OCI-LY7 (cell line): ENCODE measurements around the gene R3HCC1L. TPM values are rescaled to one million over a fixed set of nuclear protein-coding genes. Genes with fewer than 3 reads are reported as not detected.
"Not testable (repeated sequence)": the region's sequence is repeated elsewhere in the genome, so short reads cannot be mapped to it uniquely, and the experiment has no call there.

Source experiments
- BruUV-seq: library from RNA; stranded (reverse); fragments of 400-500 nt; replicated peaks from 2 replicates; lab custom pipeline; 2021; lab: Mats Ljungman, UMichigan
- CTCF ChIA-PET: fragments of 300-600 bp; sonication (Branson Sonifier 250); formaldehyde crosslinking; loops from one replicate; lab custom pipeline; 2022; ENCODE audit warnings: antibody characterized with exemption; ENCODE audit not compliant: unreplicated experiment; lab: Charles Lee
- POLR2A ChIA-PET: fragments of 300-600 bp; sonication (Branson Sonifier 250); formaldehyde crosslinking; loops from one replicate; lab custom pipeline; 2022; ENCODE audit warnings: antibody characterized with exemption; lab: Charles Lee
- DNase-seq: peaks from one replicate; pipeline ENCODE4 v3.0.0-alpha.2; 2015; ENCODE audit warnings: low spot score
- H2AFZ ChIP-seq: fragments of 200-600 bp; sonication (generic), shearing (Covaris generic); 2 replicates; pipeline ENCODE4 v1.6.1; 2014; ENCODE audit warnings: mild to moderate bottlenecking, antibody characterized with exemption, low read length, moderate library complexity
- H3K27ac ChIP-seq: fragments of 200-600 bp; sonication (generic); 2 replicates; pipeline ENCODE4 v1.5.1; 2014; ENCODE audit warnings: mixed run types, low read depth, mild to moderate bottlenecking, moderate library complexity, low read length, inconsistent platforms; ENCODE audit not compliant: poor library complexity, severe bottlenecking
- H3K36me3 ChIP-seq: fragments of 200-600 bp; sonication (generic); 2 replicates; pipeline ENCODE4 v1.6.1; 2014; ENCODE audit warnings: mild to moderate bottlenecking, antibody characterized with exemption, low read length, moderate library complexity, mixed read lengths; ENCODE audit not compliant: insufficient read depth
- H3K4me1 ChIP-seq: fragments of 200-600 bp; sonication (generic); 2 replicates; pipeline ENCODE4 v1.5.1; 2014; ENCODE audit warnings: mild to moderate bottlenecking, low read length; ENCODE audit not compliant: insufficient read depth, poor library complexity, severe bottlenecking
- H3K4me2 ChIP-seq: fragments of 200-600 bp; sonication (generic); 2 replicates; pipeline ENCODE4 v1.6.1; 2014; ENCODE audit warnings: mild to moderate bottlenecking, low read length
- H3K4me3 ChIP-seq: fragments of 200-600 bp; sonication (generic); 2 replicates; pipeline ENCODE4 v1.5.1; 2014; ENCODE audit warnings: mild to moderate bottlenecking, low read depth, low read length; ENCODE audit not compliant: poor library complexity, severe bottlenecking
- H3K79me2 ChIP-seq: fragments of 200-600 bp; sonication (generic); 2 replicates; pipeline ENCODE4 v1.6.1; 2016; ENCODE audit warnings: low read depth, mild to moderate bottlenecking, low read length, moderate library complexity, mixed read lengths; ENCODE audit not compliant: insufficient read depth
- H3K9me2 ChIP-seq: fragments of 200-600 bp; sonication (generic); 2 replicates; pipeline ENCODE4 v1.6.1; 2016; ENCODE audit warnings: mild to moderate bottlenecking, low read length, mixed read lengths; ENCODE audit not compliant: insufficient read depth
- H3K9me3 ChIP-seq: fragments of 200-600 bp; sonication (generic); 2 replicates; pipeline ENCODE4 v1.6.1; 2014; ENCODE audit warnings: mild to moderate bottlenecking, mixed run types, low read length, mixed read lengths
- H4K20me1 ChIP-seq: fragments of 200-600 bp; sonication (generic); 2 replicates; pipeline ENCODE4 v1.6.1; 2014; ENCODE audit warnings: mild to moderate bottlenecking, antibody characterized with exemption, low read length, moderate library complexity, mixed read lengths; ENCODE audit not compliant: insufficient read depth
- CTCF ChIP-seq: fragments of 200-600 bp; sonication (generic); conservative IDR thresholded peaks from 2 replicates; pipeline ENCODE4 v1.5.1; 2014; ENCODE audit warnings: mild to moderate bottlenecking, antibody characterized with exemption, low read length, moderate library complexity, mixed read lengths
- EZH2phosphoT487 ChIP-seq: fragments of 200-600 bp; sonication (generic); IDR thresholded peaks from 2 replicates; pipeline ENCODE4 v1.6.1; 2018; ENCODE audit warnings: low read depth, borderline replicate concordance, mild to moderate bottlenecking, mixed run types, antibody characterized with exemption, low read length, moderate library complexity, mixed read lengths
- intact Hi-C: fragments of 100-400 bp; cut with micrococcal nuclease; formaldehyde crosslinking; loops from one replicate; pipeline ENCODE4 v1.10.0; 2022; ENCODE audit not compliant: unreplicated experiment
- total RNA-seq, 2 experiments: library from RNA; depleted of rRNA in 1 of 2; stranded (reverse); fragments of >200 nt in 1 of 2; shearing (Covaris generic) in 1 of 2; gene quantifications; 2 replicates each; pipeline ENCODE4 v1.2.3, GENCODE V29; 2014 to 2022

Gene R3HCC1L
- total RNA-seq, 2 experiments from 2014 or later, result 38.8 to 42.0 TPM

- intact Hi-C loops, result loop anchor here (10.0 kb wide), 1 partner anchor 257 kb away; no protein-coding TSS in a partner anchor
- Histone ChIP-seq H3K9me2 (no peaks in the 10 kb centered on the region), H4K20me1 (no peaks in the 10 kb centered on the region), H3K4me1 (peaks cover 44% of the 10 kb centered on the region), H3K79me2 (peaks cover 76% of the 10 kb centered on the region; the same call in 1 of the 2 replicates), H3K9me3 (peaks cover 15% of the 10 kb centered on the region), H3K27ac (no peak overlapping the region), H3K36me3 (peaks cover 74% of the 10 kb centered on the region), H2AFZ (no peak overlapping the region), H3K4me3 (no peak overlapping the region), H3K4me2 (no peak overlapping the region)
- ChIA-PET CTCF (no interaction called here), POLR2A (interaction anchor here (0.5 to 2.6 kb wide), 4 partner anchors 10 to 1427 kb away, joined by 3 to 10 read pairs (median 4); no protein-coding TSS in a partner anchor)
- DNase-seq, result no peak
- no TSS peak for BruUV-seq
- TF ChIP-seq CTCF, result no peak
- no peak for TF ChIP-seq EZH2phosphoT487
These were observed 37.6 kb downstream of the R3HCC1L start for GRCh38 chr10:98172073-98172472.

- intact Hi-C loops, result loop anchor here (10.0 kb wide), 1 partner anchor 258 kb away; no protein-coding TSS in a partner anchor
- POLR2A ChIA-PET, result interaction anchor here (0.6 kb wide), 2 partner anchors 133 to 1427 kb away, joined by 3 to 4 read pairs; no protein-coding TSS in a partner anchor
- TF ChIP-seq CTCF (no peak), EZH2phosphoT487 (no peak)
These were observed 38.0 kb downstream of the R3HCC1L start for GRCh38 chr10:98172495-98172894.

GRCh38 chr10:98173260-98173659 lies 38.8 kb downstream of the R3HCC1L start:
- POLR2A ChIA-PET, result no interaction called here
- H3K79me2 ChIP-seq, result peaks cover 87% of the 10 kb centered on the region; the same call in 1 of the 2 replicates
- CTCF ChIA-PET, result no interaction called here
- intact Hi-C loops, result loop anchor here (10.0 kb wide), 1 partner anchor 258 kb away; no protein-coding TSS in a partner anchor
- no peaks in the 10 kb centered on the region for H4K20me1 ChIP-seq
- no peak overlapping the region for H2AFZ ChIP-seq
- no peak overlapping the region for H3K27ac ChIP-seq
- no peak overlapping the region for H3K4me3 ChIP-seq
- DNase-seq, result no peak
- no peak overlapping the region for H3K4me2 ChIP-seq
- H3K4me1 ChIP-seq, result peaks cover 36% of the 10 kb centered on the region
- no peak for TF ChIP-seq CTCF
- no peak for TF ChIP-seq EZH2phosphoT487
- BruUV-seq, result no TSS peak
- H3K9me2 ChIP-seq, result no peaks in the 10 kb centered on the region
- peaks cover 82% of the 10 kb centered on the region for H3K36me3 ChIP-seq
- H3K9me3 ChIP-seq, result peaks cover 15% of the 10 kb centered on the region

More at GRCh38 chr10:98172495-98172894, 38.0 kb downstream of the R3HCC1L start:
- no peak overlapping the region for H3K4me2 ChIP-seq
- no peak for DNase-seq
- peaks cover 40% of the 10 kb centered on the region for H3K4me1 ChIP-seq
- H3K9me3 ChIP-seq, result peaks cover 15% of the 10 kb centered on the region
- no peak overlapping the region for H2AFZ ChIP-seq
- no peak overlapping the region for H3K27ac ChIP-seq
- peaks cover 78% of the 10 kb centered on the region for H3K36me3 ChIP-seq
- no peak overlapping the region for H3K4me3 ChIP-seq
- no peaks in the 10 kb centered on the region for H3K9me2 ChIP-seq
- no TSS peak for BruUV-seq
- no peaks in the 10 kb centered on the region for H4K20me1 ChIP-seq
- CTCF ChIA-PET, result no interaction called here
- H3K79me2 ChIP-seq, result peaks cover 80% of the 10 kb centered on the region; the same call in 1 of the 2 replicates

- H3K4me1 ChIP-seq, H2AFZ ChIP-seq, H3K9me3 ChIP-seq, H3K4me2 ChIP-seq, DNase-seq, BruUV-seq, intact Hi-C loops, CTCF ChIA-PET, H3K27ac ChIP-seq, H3K4me3 ChIP-seq, H4K20me1 ChIP-seq, H3K9me2 ChIP-seq: not testable (repeated sequence)
- Histone ChIP-seq H3K36me3 (peaks cover 84% of the 10 kb centered on the region), H3K79me2 (peaks cover 68% of the 10 kb centered on the region; the same call in 1 of the 2 replicates)
- POLR2A ChIA-PET, result interaction anchor here (0.6 kb wide), 1 partner anchor 1036 kb away, joined by 3 read pairs; no protein-coding TSS in a partner anchor
These were observed 48.0 kb downstream of the R3HCC1L start for GRCh38 chr10:98182351-98182915.
